ENCODE results near the gene C11orf58. TPM values are rescaled to one million over a fixed set of nuclear protein-coding genes. Genes with fewer than 3 reads are reported as not detected.

Gene C11orf58
- polyA plus RNA-seq, 3 donors: 44.8 to 102 (median 94.5) TPM

DNA sequence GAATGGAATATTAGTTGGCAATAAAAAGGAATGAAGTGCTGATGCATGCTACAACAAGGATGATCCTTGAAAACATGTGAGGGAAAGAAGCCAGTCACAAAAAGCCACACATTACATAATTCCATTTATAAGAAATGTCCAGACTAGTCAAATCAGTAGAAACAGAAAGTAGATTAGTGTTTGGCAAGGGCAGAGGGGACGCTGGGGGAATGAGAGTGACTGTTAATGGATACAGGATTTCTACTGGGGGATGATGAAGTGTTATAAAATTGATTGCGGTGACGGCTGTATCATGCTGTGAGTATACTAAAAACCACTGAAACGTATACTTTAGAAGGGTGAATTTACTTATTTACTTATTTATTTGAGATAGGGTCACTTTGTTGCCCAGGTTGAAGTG, 57.9 kb downstream of the C11orf58 start:
- Mint-ChIP-seq H3K4me3 (no peak overlapping the region), H3K9me3 (no peaks in the 10 kb centered on the region), H3K36me3 (no peaks in the 10 kb centered on the region), H3K27me3 (ENCODE audit: low read depth in 3 of 3) (no peaks in the 10 kb centered on the region), H3K4me1 (peaks cover 41% of the 10 kb centered on the region), H3K27ac (peak overlapping the region in 4 of 7 donors; percentile 15 to 85 (median 52))
- Histone ChIP-seq H3K9ac (ENCODE audit: insufficient read depth, low read length, poor library complexity, severe bottlenecking) (no peak overlapping the region), H3K27ac (ENCODE audit: low read depth in 1 of 2, low read length in 2 of 2) (peak overlapping the region in 1 of 2 donors; percentile 94), H3K4me3 (replicated peaks in 1 of 3; ENCODE audit: low read depth in 2 of 3, low read length in 3 of 3) (no peak overlapping the region), H3K4me2 (replicated peaks; ENCODE audit: extremely low read depth, low read length, poor library complexity, severe bottlenecking) (no peak overlapping the region), H3K27me3 (ENCODE audit: control insufficient read depth in 2 of 2, insufficient read depth in 2 of 2, low read length in 2 of 2) (no peaks in the 10 kb centered on the region), H3K36me3 (replicated peaks in 1 of 2; ENCODE audit: control insufficient read depth in 1 of 2, insufficient read depth in 2 of 2, low read length in 2 of 2) (no peaks in the 10 kb centered on the region), H3K4me1 (ENCODE audit: control insufficient read depth in 1 of 2, insufficient read depth in 2 of 2, low read length in 2 of 2) (peaks cover 37 to 55% of the 10 kb centered on the region in 2 donors), H4K20me1 (ENCODE audit: insufficient read depth, low read length) (no peaks in the 10 kb centered on the region), H3K9me3 (replicated peaks in 1 of 2; ENCODE audit: control insufficient read depth in 1 of 2, insufficient read depth in 1 of 2, low read length in 2 of 2) (no peaks in the 10 kb centered on the region), H3K79me2 (ENCODE audit: insufficient read depth, low read length) (no peaks in the 10 kb centered on the region), H2AFZ (ENCODE audit: insufficient read depth, low read depth, low read length, poor library complexity, severe bottlenecking) (no peak overlapping the region)
- peak in 1 of 3 donors; percentile 30 for DNase-seq
- TF ChIP-seq, protein P1, sequence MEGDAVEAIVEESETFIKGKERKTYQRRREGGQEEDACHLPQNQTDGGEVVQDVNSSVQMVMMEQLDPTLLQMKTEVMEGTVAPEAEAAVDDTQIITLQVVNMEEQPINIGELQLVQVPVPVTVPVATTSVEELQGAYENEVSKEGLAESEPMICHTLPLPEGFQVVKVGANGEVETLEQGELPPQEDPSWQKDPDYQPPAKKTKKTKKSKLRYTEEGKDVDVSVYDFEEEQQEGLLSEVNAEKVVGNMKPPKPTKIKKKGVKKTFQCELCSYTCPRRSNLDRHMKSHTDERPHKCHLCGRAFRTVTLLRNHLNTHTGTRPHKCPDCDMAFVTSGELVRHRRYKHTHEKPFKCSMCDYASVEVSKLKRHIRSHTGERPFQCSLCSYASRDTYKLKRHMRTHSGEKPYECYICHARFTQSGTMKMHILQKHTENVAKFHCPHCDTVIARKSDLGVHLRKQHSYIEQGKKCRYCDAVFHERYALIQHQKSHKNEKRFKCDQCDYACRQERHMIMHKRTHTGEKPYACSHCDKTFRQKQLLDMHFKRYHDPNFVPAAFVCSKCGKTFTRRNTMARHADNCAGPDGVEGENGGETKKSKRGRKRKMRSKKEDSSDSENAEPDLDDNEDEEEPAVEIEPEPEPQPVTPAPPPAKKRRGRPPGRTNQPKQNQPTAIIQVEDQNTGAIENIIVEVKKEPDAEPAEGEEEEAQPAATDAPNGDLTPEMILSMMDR (IDR thresholded peaks at IDR 0.05): no peak
- intact Hi-C loops (cut with micrococcal nuclease): no loop called here
- 86% methylated on average over 2 of the region's 4 CpGs for WGBS (ENCODE audit: insufficient coverage)

DNA sequence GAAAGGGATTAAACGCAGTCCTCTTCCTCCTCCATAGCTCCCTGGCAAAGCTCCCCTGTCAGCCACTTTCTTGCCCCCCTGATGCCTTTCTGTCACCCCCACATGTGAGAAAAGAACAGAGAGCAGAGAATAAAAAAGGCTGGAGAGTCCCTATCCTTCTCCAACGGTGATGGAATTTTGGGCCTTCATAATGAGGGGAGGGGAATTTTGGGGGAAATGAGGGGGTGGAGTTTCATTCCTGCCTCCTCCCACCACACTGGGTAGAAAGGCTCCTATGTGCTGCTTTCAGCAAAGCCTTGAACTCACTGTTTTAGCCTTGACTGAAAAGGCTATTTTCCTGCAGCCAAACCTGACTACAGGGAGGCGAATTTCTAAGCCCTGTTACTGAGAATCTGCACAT, 59.3 kb downstream of the C11orf58 start:
- DNase-seq: no peak
- H3K4me3 Mint-ChIP-seq: no peak overlapping the region
- no peak overlapping the region for H2AFZ ChIP-seq (ENCODE audit: insufficient read depth, low read depth, low read length, poor library complexity, severe bottlenecking)

More for the DNA sequence above, 59.3 kb downstream of the C11orf58 start:
- Histone ChIP-seq H3K4me2 (replicated peaks; ENCODE audit: extremely low read depth, low read length, poor library complexity, severe bottlenecking) (no peak overlapping the region), H3K9ac (ENCODE audit: insufficient read depth, low read length, poor library complexity, severe bottlenecking) (no peak overlapping the region), H3K36me3 (replicated peaks in 1 of 2; ENCODE audit: control insufficient read depth in 1 of 2, insufficient read depth in 2 of 2, low read length in 2 of 2) (no peaks in the 10 kb centered on the region), H3K9me3 (replicated peaks in 1 of 2; ENCODE audit: control insufficient read depth in 1 of 2, insufficient read depth in 1 of 2, low read length in 2 of 2) (no peaks in the 10 kb centered on the region), H3K4me1 (ENCODE audit: control insufficient read depth in 1 of 2, insufficient read depth in 2 of 2, low read length in 2 of 2) (peaks cover 28 to 40% of the 10 kb centered on the region in 2 donors), H3K27me3 (ENCODE audit: control insufficient read depth in 2 of 2, insufficient read depth in 2 of 2, low read length in 2 of 2) (no peaks in the 10 kb centered on the region), H3K79me2 (ENCODE audit: insufficient read depth, low read length) (no peaks in the 10 kb centered on the region), H3K27ac (ENCODE audit: low read depth in 1 of 2, low read length in 2 of 2) (no peak overlapping the region), H4K20me1 (ENCODE audit: insufficient read depth, low read length) (no peaks in the 10 kb centered on the region), H3K4me3 (replicated peaks in 1 of 3; ENCODE audit: low read depth in 2 of 3, low read length in 3 of 3) (no peak overlapping the region)
- intact Hi-C loops (cut with micrococcal nuclease): no loop called here
- Mint-ChIP-seq H3K36me3 (no peaks in the 10 kb centered on the region), H3K27me3 (ENCODE audit: low read depth in 3 of 3) (no peaks in the 10 kb centered on the region), H3K4me1 (peaks cover 32% of the 10 kb centered on the region), H3K27ac (peak overlapping the region in 1 of 7 donors; percentile 16), H3K9me3 (no peaks in the 10 kb centered on the region)
- TF ChIP-seq, protein P1 (IDR thresholded peaks at IDR 0.05): no peak
- WGBS (ENCODE audit: insufficient coverage): 75% methylated on average over 1 of the region's 3 CpGs

Measured in CD14-positive monocyte (primary cell).